Upper lobe of left lung (tissue), 6 donors: Measurements from ENCODE around the gene RNF126. TPM values are rescaled to one million over a fixed set of nuclear protein-coding genes. Genes with fewer than 3 reads are reported as not detected.
A peak's percentile ranks its signal among the peaks of the same experiment; 100 is the strongest.
"Not testable (repeated sequence)": the region's sequence is repeated elsewhere in the genome, so short reads cannot be mapped to it uniquely, and the experiment has no call there.

Source experiments
- ATAC-seq, 2 donors: fragments of 200-7000 bp; cut with Tn5 transposase; one replicate each; pipeline ENCODE4 v1.9.1; 2022; ENCODE audit warnings: mild to moderate bottlenecking in 2 of 2, moderate library complexity in 2 of 2; ENCODE audit not compliant: low FRiP score in 2 of 2
- DNase-seq, 2 donors: peaks; one replicate each; pipeline ENCODE4 v3.0.0-alpha.2; 2019 to 2020
- H3K27ac ChIP-seq, 4 donors: fragments of 200-600 bp; sonication (generic); one replicate each; pipeline ENCODE4 v1.5.1; 2016 to 2019
- H3K27me3 ChIP-seq, 4 donors: fragments of 200-600 bp; sonication (generic); one replicate each; pipeline ENCODE4 v1.5.1; 2017 to 2019
- H3K36me3 ChIP-seq, 4 donors: fragments of 200-600 bp; sonication (generic); one replicate each; pipeline ENCODE4 v1.5.1; 2016 to 2019
- H3K4me1 ChIP-seq, 4 donors: fragments of 200-600 bp; sonication (generic); one replicate each; pipeline ENCODE4 v1.5.1; 2018 to 2019
- H3K4me3 ChIP-seq, 4 donors: fragments of 200-600 bp; sonication (generic); one replicate each; pipeline ENCODE4 v1.5.1; 2017 to 2019; ENCODE audit warnings: mild to moderate bottlenecking in 2 of 4, moderate library complexity in 1 of 4
- H3K9me3 ChIP-seq, 4 donors: fragments of 200-600 bp; sonication (generic); one replicate each; pipeline ENCODE4 v1.5.1; 2018 to 2019
- EP300 ChIP-seq, 4 donors: sonication (generic); formaldehyde crosslinking; IDR thresholded peaks; one replicate each; pipeline ENCODE4 v1.5.1; 2017; ENCODE audit warnings: antibody characterized with exemption in 4 of 4, control low read depth in 2 of 4
- POLR2A ChIP-seq, 4 donors: fragments of 450-650 bp; IDR thresholded peaks; one replicate each; pipeline ENCODE4 v1.5.1; 2016 to 2017; ENCODE audit warnings: antibody characterized with exemption in 4 of 4, mild to moderate bottlenecking in 2 of 4
- POLR2AphosphoS5 ChIP-seq, 2 donors: sonication (generic); formaldehyde crosslinking; IDR thresholded peaks; one replicate each; pipeline ENCODE4 v1.5.1; 2017; ENCODE audit warnings: antibody characterized with exemption in 2 of 2
- WGBS, 2 donors: methylation state at CpG; one replicate each; pipeline ENCODE4 v1.1.5; 2017 to 2018; 5-methylcytosine and 5-hydroxymethylcytosine counted together
- total RNA-seq, 6 donors: library from RNA; depleted of rRNA in 4 of 6; stranded (reverse); fragments of >200 nt in 4 of 6; gene quantifications; one replicate each; pipeline versions ENCODE4 v1.1.0 to v1.2.1, GENCODE V29; 2016 to 2021
- TF ChIP-seq, protein P1 (sequence below), 6 experiments: fragments of 450-650 bp in 4 of 6; fragments of 200-600 bp in 2 of 6; sonication (generic) in 2 of 6; IDR thresholded peaks; one replicate each; pipeline ENCODE4 v1.5.1; 2016 to 2019; ENCODE audit warnings: antibody characterized with exemption in 6 of 6
- donor health status: DM: no; HTN: no; CAD: no; lungs with moderate emphysema.
- donor health status: DM: no; HTN: yes; CAD: no; lungs with severe emphysema.

The RNF126 gene
- total RNA-seq, 6 donors from 2014 or later = 36.7 to 106 (median 66.3) TPM

DNA sequence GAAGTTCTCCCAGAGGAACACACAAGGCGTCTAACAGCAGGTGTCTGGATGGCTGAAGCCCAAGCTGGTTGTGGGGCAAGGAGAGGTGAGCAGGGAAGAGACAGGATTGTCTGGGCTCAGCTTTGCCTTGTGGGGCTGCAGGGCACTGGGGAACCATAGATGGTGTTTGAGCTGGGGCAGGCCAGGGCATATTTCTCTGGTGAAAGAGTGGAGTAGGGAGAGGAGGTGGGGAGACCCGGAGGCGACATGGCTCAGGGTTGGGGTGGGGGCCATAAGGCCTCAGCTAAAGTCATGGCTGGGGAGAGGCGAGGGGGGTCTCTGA is 40.3 kb upstream of the RNF126 start:
- Histone ChIP-seq H3K27me3 (peaks cover 0 to 5% (median under 1%) of the 10 kb centered on the region in 4 donors), H3K36me3 (no peaks in the 10 kb centered on the region), H3K4me3 (peak overlapping the region in 3 of 4 donors; percentile 34 to 51 (median 40)), H3K9me3 (no peaks in the 10 kb centered on the region), H3K27ac (peak overlapping the region; percentile 30 to 71 (median 69)), H3K4me1 (peaks cover 8 to 31% (median 19%) of the 10 kb centered on the region in 4 donors)
- ATAC-seq (peak in 1 of 2 donors; percentile 2), DNase-seq (no peak)
- TF ChIP-seq POLR2AphosphoS5 (IDR thresholded peaks at IDR 0.05) (no peak), POLR2A (IDR thresholded peaks at IDR 0.05) (no peak), EP300 (IDR thresholded peaks at IDR 0.05) (no peak)
- TF ChIP-seq, protein P1, sequence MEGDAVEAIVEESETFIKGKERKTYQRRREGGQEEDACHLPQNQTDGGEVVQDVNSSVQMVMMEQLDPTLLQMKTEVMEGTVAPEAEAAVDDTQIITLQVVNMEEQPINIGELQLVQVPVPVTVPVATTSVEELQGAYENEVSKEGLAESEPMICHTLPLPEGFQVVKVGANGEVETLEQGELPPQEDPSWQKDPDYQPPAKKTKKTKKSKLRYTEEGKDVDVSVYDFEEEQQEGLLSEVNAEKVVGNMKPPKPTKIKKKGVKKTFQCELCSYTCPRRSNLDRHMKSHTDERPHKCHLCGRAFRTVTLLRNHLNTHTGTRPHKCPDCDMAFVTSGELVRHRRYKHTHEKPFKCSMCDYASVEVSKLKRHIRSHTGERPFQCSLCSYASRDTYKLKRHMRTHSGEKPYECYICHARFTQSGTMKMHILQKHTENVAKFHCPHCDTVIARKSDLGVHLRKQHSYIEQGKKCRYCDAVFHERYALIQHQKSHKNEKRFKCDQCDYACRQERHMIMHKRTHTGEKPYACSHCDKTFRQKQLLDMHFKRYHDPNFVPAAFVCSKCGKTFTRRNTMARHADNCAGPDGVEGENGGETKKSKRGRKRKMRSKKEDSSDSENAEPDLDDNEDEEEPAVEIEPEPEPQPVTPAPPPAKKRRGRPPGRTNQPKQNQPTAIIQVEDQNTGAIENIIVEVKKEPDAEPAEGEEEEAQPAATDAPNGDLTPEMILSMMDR (IDR thresholded peaks at IDR 0.05) = no peak
- 32 to 37% methylated on average over 4 of the region's 4 CpGs for WGBS, 2 donors

DNA sequence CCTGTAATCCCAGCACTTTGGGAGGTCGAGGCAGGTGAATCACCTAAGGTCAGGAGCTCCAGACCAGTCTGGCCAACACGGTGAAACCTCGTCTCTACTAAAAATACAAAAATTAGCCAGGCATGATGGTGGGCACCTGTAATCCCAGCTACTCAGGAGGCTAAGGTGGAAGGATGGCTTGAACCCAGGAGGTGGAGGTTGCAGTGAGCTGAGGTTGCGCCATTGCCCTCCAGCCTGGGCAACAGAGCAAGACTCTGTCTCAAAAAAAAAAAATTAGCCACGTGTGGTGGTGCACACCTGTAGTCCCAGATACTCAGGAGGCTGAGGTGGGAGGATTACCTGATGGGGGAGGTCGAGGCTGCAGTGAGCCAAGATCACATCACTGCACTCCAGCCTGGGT is 39.8 kb upstream of the RNF126 start:
- H3K36me3 ChIP-seq, ATAC-seq, H3K9me3 ChIP-seq, H3K27me3 ChIP-seq, DNase-seq: not testable (repeated sequence)
- Histone ChIP-seq H3K4me1 (peaks cover 5 to 26% (median 18%) of the 10 kb centered on the region in 4 donors), H3K4me3 (peak overlapping the region in 3 of 4 donors; percentile 34 to 51 (median 40)), H3K27ac (peak overlapping the region in 1 of 4 donors; percentile 71)
- 75 to 78% methylated on average over 6 of the region's 6 CpGs for WGBS, 2 donors

DNA sequence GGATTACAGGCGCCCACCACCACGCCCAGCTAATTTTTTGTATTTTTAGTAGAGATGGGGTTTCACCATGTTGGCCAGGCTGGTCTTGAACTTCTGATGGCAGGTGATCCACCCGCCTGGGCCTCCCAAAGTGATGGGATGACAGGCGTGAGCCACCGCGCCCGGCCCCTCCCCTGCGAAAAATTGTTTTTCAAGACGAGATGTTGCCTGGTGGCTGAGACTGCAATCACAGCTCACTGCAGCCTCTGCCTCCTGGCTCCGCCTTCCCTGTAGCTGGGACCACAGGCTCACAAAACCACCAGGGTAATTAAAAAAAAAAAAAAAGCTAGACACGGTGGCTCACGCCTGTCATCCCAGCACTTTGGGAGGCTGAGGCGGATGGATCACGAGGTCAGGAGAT is 36.9 kb upstream of the RNF126 start:
- H3K4me1 ChIP-seq = peaks cover 5 to 24% (median 17%) of the 10 kb centered on the region in 4 donors
- not testable (repeated sequence) for H3K27me3 ChIP-seq, H3K4me3 ChIP-seq, ATAC-seq, DNase-seq, H3K9me3 ChIP-seq, H3K36me3 ChIP-seq, H3K27ac ChIP-seq
- WGBS, 2 donors = 72 to 75% methylated on average over 14 of the region's 14 CpGs

- H3K4me1 ChIP-seq = peaks cover 0 to 20% (median 6%) of the 10 kb centered on the region in 4 donors
- H3K36me3 ChIP-seq, H3K9me3 ChIP-seq, ATAC-seq, H3K27me3 ChIP-seq, DNase-seq, H3K27ac ChIP-seq, H3K4me3 ChIP-seq: not testable (repeated sequence)
- WGBS, 2 donors = 87 to 94% methylated on average over 15 of the region's 15 CpGs
Observed at GRCh38 chr19:698529-698928, 35.5 kb upstream of the RNF126 start.

DNA sequence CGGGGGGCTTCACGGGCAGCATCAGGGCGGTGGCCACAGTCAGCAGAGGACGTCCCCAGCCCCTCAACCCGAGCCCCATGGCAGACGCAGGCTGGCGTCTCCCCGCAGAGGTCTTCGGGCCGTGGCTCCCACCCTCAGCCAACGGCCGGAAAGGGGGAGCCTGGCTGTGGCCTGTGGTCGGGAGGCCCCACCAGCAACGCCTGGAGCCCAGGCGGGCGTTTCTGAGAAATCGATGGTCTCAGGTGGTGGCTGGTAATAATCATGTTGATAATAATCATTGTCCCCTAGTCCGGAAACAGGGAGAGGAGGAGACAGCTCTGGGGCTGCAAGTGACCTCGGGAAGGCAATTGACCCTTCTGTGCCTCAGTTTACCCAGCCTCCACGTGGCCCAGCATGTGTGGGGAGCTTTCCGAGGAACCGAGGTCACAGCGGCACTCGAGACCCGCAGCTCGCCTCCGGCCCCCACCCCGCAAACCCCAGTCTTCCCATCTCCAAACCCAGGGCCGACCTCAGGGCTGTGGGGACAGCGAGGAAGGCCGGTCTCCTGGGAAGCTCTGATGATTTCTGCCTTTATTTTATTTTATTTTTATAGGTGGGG is 32.4 kb upstream of the RNF126 start, which contains the start of gene PRSS57:
Gene PRSS57 (minus strand): TSS at position 101 of the 598 bp plus-strand sequence. CDS start 22 bp downstream, at position 79.
- no peaks in the 10 kb centered on the region for H3K9me3 ChIP-seq
- TF ChIP-seq, protein P1 (IDR thresholded peaks at IDR 0.05) = no peak
- no peak for TF ChIP-seq EP300 (IDR thresholded peaks at IDR 0.05)
- TF ChIP-seq POLR2A (IDR thresholded peaks at IDR 0.05) = no peak
- no peak for TF ChIP-seq POLR2AphosphoS5 (IDR thresholded peaks at IDR 0.05)
- DNase-seq (no peak), ATAC-seq (no peak)
- peak within 1 kb of the TSS in 1 of 4 donors; percentile 12 for H3K4me3 ChIP-seq
- peaks cover 0 to 6% (median 3%) of the 10 kb centered on the region in 4 donors for H3K27me3 ChIP-seq
- H3K27ac ChIP-seq = no peak within 1 kb of the TSS
- 51 to 61% methylated on average over 16 to 29 of the region's 31 CpGs for WGBS, 2 donors
- H3K4me1 ChIP-seq = peaks cover 0 to 9% (median 1%) of the 10 kb centered on the region in 4 donors
- no peaks in the 10 kb centered on the region for H3K36me3 ChIP-seq

- DNase-seq = no peak
- Histone ChIP-seq H3K4me3 (peak overlapping the region in 1 of 4 donors; percentile 12), H3K9me3 (no peaks in the 10 kb centered on the region), H3K4me1 (peaks cover 0 to 9% (median 1%) of the 10 kb centered on the region in 4 donors), H3K27ac (no peak overlapping the region), H3K36me3 (no peaks in the 10 kb centered on the region), H3K27me3 (peaks cover 0 to 6% (median 3%) of the 10 kb centered on the region in 4 donors)
- no peak for ATAC-seq
- TF ChIP-seq, protein P1 (IDR thresholded peaks at IDR 0.05) = no peak
- no peak for TF ChIP-seq EP300 (IDR thresholded peaks at IDR 0.05)
- TF ChIP-seq POLR2A (IDR thresholded peaks at IDR 0.05) = no peak
- no peak for TF ChIP-seq POLR2AphosphoS5 (IDR thresholded peaks at IDR 0.05)
- WGBS, 2 donors = 29 to 39% methylated on average over 38 to 39 of the region's 41 CpGs
Observed at GRCh38 chr19:694481-695351, 31.7 kb upstream of the RNF126 start.
